PC-9 (cell line): ENCODE results near the gene CEACAM1. TPM values are rescaled to one million over a fixed set of nuclear protein-coding genes. Genes with fewer than 3 reads are reported as not detected.
"Not testable (repeated sequence)": the region's sequence is repeated elsewhere in the genome, so short reads cannot be mapped to it uniquely, and the experiment has no call there.

ENCODE experiments used
- BruUV-seq: library from RNA; stranded (reverse); fragments of 400-500 nt; replicated peaks from 2 replicates; lab custom pipeline; 2021; lab: Mats Ljungman, UMichigan
- CTCF ChIA-PET: fragments of 300-600 bp; sonication (Branson Sonifier 250); formaldehyde crosslinking; loops from one replicate; lab custom pipeline; 2022; ENCODE audit warnings: antibody characterized with exemption; lab: Charles Lee
- POLR2A ChIA-PET: fragments of 300-600 bp; sonication (Branson Sonifier 250); formaldehyde crosslinking; loops from one replicate; lab custom pipeline; 2022; ENCODE audit warnings: antibody characterized with exemption; ENCODE audit not compliant: unreplicated experiment; lab: Charles Lee
- DNase-seq, 2 experiments: peaks; one replicate each; pipeline versions ENCODE4 v3.0.0 to v3.0.0-alpha.2; 2015 to 2022; ENCODE audit warnings: mixed read lengths in 1 of 2
- H2AFZ ChIP-seq: fragments of 200-600 bp; sonication (generic); 2 replicates; pipeline ENCODE4 v1.8.1; 2017; ENCODE audit warnings: antibody characterized with exemption
- H3F3A ChIP-seq: fragments of 200-600 bp; sonication (generic); 2 replicates; pipeline ENCODE4 v1.8.1; 2017; ENCODE audit warnings: antibody characterized with exemption, mild to moderate bottlenecking, low read depth; ENCODE audit not compliant: insufficient read depth
- H3K27ac ChIP-seq: fragments of 200-600 bp; sonication (generic); 2 replicates; pipeline ENCODE4 v1.6.1; 2016; ENCODE audit warnings: mixed run types
- H3K27me3 ChIP-seq: fragments of 200-600 bp; sonication (generic); 2 replicates; pipeline ENCODE4 v1.6.1; 2016; ENCODE audit warnings: low read depth, mixed run types; ENCODE audit not compliant: insufficient read depth
- H3K36me3 ChIP-seq: fragments of 200-600 bp; sonication (generic); 2 replicates; pipeline ENCODE4 v1.6.1; 2016; ENCODE audit warnings: low read depth, mixed run types
- H3K4me1 ChIP-seq: fragments of 200-600 bp; sonication (generic); replicated peaks from 2 replicates; pipeline ENCODE4 v1.6.1; 2016; ENCODE audit warnings: mixed run types; ENCODE audit not compliant: insufficient read depth
- H3K4me2 ChIP-seq: fragments of 200-600 bp; sonication (generic); 2 replicates; pipeline ENCODE4 v1.6.1; 2017; ENCODE audit warnings: mixed run types
- H3K4me3 ChIP-seq: fragments of 200-600 bp; sonication (generic); 2 replicates; pipeline ENCODE4 v1.6.1; 2016; ENCODE audit warnings: mixed run types
- H3K79me2 ChIP-seq: fragments of 200-600 bp; sonication (generic); 2 replicates; pipeline ENCODE4 v1.6.1; 2017; ENCODE audit warnings: low read depth, mixed run types
- H3K9me2 ChIP-seq: fragments of 200-600 bp; sonication (generic); 2 replicates; pipeline ENCODE4 v1.8.1; 2017; ENCODE audit warnings: mild to moderate bottlenecking; ENCODE audit not compliant: insufficient read depth
- H3K9me3 ChIP-seq: fragments of 200-600 bp; sonication (generic); 2 replicates; pipeline ENCODE4 v1.8.1; 2016; ENCODE audit warnings: low read depth; ENCODE audit not compliant: insufficient read depth
- H4K20me1 ChIP-seq: fragments of 200-600 bp; sonication (generic); 2 replicates; pipeline ENCODE4 v1.8.1; 2017; ENCODE audit not compliant: insufficient read depth
- CTCF ChIP-seq: fragments of 200-600 bp; sonication (generic); conservative IDR thresholded peaks from 2 replicates; pipeline ENCODE4 v1.6.1; 2017; ENCODE audit warnings: mixed run types, antibody characterized with exemption, mild to moderate bottlenecking, moderate library complexity
- EZH2 ChIP-seq: fragments of 200-600 bp; sonication (generic); IDR thresholded peaks from 2 replicates; pipeline ENCODE4 v1.8.0; 2017; ENCODE audit warnings: antibody characterized with exemption, low read depth
- intact Hi-C: fragments of 100-400 bp; cut with micrococcal nuclease; formaldehyde crosslinking; loops from one replicate; pipeline ENCODE4 v1.10.0; 2022; ENCODE audit not compliant: unreplicated experiment
- total RNA-seq: library from RNA; stranded (reverse); gene quantifications from 2 replicates; pipeline ENCODE4 v1.2.3, GENCODE V29; 2021

The CEACAM1 gene
- total RNA-seq, 1 experiment from 2014 or later, result 1.6 TPM

GRCh38 chr19:42501733-42502132, 26.5 kb downstream of the CEACAM1 start:
- Histone ChIP-seq H3K9me3 (no peaks in the 10 kb centered on the region), H3K79me2 (no peaks in the 10 kb centered on the region), H3F3A (no peaks in the 10 kb centered on the region), H3K27ac (no peak overlapping the region), H3K4me1 (no peaks in the 10 kb centered on the region), H3K27me3 (no peaks in the 10 kb centered on the region), H3K9me2 (no peaks in the 10 kb centered on the region), H2AFZ (no peak overlapping the region), H4K20me1 (no peaks in the 10 kb centered on the region), H3K36me3 (no peaks in the 10 kb centered on the region), H3K4me2 (no peak overlapping the region), H3K4me3 (no peak overlapping the region)
- no peak for TF ChIP-seq CTCF
- POLR2A ChIA-PET, result no interaction called here
- no TSS peak for BruUV-seq
- DNase-seq, result no peak
- CTCF ChIA-PET, result no interaction called here
- intact Hi-C loops, result no loop called here

- H2AFZ ChIP-seq, H3K27me3 ChIP-seq, H3K4me3 ChIP-seq, H3K4me1 ChIP-seq, H3F3A ChIP-seq, POLR2A ChIA-PET, H3K9me2 ChIP-seq, H3K27ac ChIP-seq, CTCF ChIA-PET, H3K4me2 ChIP-seq, intact Hi-C loops, BruUV-seq, H3K36me3 ChIP-seq, DNase-seq, H3K79me2 ChIP-seq, H4K20me1 ChIP-seq, H3K9me3 ChIP-seq: not testable (repeated sequence)
Measured at GRCh38 chr19:42501243-42501642, 27.0 kb downstream of the CEACAM1 start.

- Histone ChIP-seq H3K79me2 (no peaks in the 10 kb centered on the region), H3K36me3 (no peaks in the 10 kb centered on the region), H4K20me1 (no peaks in the 10 kb centered on the region), H3K4me2 (no peak overlapping the region), H3K4me1 (no peaks in the 10 kb centered on the region), H3K27me3 (no peaks in the 10 kb centered on the region), H3K9me3 (no peaks in the 10 kb centered on the region), H2AFZ (no peak overlapping the region), H3F3A (no peaks in the 10 kb centered on the region), H3K9me2 (no peaks in the 10 kb centered on the region), H3K27ac (no peak overlapping the region), H3K4me3 (no peak overlapping the region)
- intact Hi-C loops, result no loop called here
- DNase-seq, result no peak
- CTCF ChIA-PET, result no interaction called here
- POLR2A ChIA-PET, result no interaction called here
- BruUV-seq, result no TSS peak
- TF ChIP-seq CTCF (no peak), EZH2 (no peak)
Measured at GRCh38 chr19:42498169-42498757, 30.0 kb downstream of the CEACAM1 start.
